Stimulated activated CD8-positive, alpha-beta memory T cell treated with anti-CD3 and anti-CD28 coated beads, Interleukin-12 subunit alpha, Interleukin-12 subunit beta, amount 100 ng/mL, for 24 hours (primary cell): Measurements from ENCODE around the gene FLRT1.
"Not testable (repeated sequence)": the region's sequence is repeated elsewhere in the genome, so short reads cannot be mapped to it uniquely, and the experiment has no call there.

Source experiments
- DNase-seq: peaks from one replicate; pipeline ENCODE4 v3.0.0-alpha.2; 2020; ENCODE audit errors: extremely low read depth

FLRT1 gene

DNA sequence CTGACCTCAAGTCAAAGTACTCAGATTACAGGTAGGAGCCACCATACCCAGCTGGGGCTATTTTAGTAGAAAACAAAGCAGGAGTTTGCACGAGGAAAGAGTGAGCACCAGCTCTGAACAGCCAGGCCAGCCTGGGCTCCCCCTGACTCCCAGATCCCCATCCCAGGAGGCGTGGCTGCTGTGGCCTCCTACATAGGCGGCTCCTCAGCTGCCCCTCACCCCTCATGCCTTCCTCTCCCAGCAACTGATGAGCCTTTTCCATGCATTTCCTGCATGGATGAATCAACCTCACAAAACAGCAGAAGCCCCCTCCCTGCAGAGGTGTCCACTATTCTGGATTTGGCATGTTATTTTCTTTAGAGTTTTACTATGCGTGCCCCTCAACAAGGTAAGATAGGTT lies 10.5 kb upstream of the FLRT1 start:
- DNase-seq = no peak

GRCh38 chr11:64026575-64027205 lies 9.0 kb upstream of the FLRT1 start:
- no peak for DNase-seq

DNA sequence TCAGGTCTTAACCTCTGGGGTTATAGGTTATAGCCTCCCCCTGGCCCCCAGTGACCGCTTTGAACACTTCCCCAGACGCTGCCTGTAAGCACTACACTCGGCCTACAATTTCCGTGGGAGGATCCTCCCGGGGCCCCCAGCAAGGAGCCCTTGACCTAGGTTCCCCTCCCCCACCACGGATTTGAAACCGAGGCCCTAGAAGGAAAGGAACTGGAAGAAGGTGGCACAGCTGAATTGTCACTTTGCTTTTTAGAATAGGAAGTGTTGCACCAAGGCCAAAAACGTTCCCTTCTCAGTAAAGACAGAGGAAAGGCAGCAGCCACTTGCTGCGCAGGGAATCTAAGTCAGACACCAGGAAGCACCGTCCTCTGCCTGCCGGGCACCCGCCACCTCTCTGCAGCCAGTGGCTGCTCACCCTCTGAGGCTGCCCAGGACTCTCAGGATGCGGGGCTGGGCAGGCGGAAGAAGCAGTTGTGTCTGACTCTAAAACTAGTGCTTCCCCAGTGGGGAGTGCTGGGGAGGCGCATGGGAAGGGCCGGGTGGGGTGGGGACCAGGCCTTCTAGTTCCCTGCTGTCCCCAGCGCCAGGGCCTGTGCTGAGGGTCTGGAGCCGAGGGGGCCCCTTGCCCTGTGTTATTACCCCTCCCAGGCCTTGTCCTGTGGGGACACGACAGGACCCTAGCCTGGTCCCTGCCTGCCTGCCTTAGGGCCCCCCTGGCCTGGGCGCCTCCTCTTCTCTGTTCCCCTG lies 7.9 kb upstream of the FLRT1 start:
- DNase-seq = no peak

DNA sequence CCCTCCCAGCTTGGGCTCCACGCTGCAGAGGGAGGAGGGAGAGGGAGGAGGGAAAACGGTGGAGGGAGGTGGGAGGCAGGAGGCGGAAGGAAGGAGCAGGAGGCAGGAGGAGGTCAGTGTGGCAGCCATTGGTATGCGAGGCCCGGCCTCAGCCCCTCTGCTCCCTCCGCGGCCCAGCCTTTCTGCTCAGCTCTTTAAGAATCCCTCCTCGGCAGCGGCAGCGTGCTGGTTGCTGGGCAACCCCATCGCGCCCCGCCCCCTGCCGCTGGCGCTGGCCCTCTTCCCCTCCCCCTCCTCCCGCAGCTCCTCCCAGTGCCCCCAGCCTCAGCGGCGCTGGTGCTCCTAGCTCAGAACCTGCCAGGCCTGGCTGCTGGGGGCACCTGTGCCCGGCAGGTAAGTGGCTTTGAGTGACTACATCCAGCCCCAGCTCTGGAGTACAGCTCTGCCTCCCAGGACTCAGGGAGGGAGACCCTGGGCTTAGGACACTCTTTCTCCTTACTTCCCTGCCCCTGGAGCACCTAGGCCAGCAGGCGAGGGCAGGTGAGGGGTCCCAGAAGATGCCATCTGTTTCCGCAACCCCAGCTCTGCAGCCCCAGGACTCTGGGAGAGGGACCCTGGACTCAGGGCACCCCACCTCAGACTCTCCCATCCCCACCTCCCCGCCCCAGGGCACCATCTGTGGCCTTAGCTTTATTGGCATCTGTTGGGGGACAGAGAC lies 7.2 kb upstream of the FLRT1 start:
- DNase-seq = no peak

- no peak for DNase-seq
Observed at GRCh38 chr11:64029773-64030172, 6.0 kb upstream of the FLRT1 start.

- no peak for DNase-seq
Observed at GRCh38 chr11:64031001-64031400, 4.7 kb upstream of the FLRT1 start.

DNA sequence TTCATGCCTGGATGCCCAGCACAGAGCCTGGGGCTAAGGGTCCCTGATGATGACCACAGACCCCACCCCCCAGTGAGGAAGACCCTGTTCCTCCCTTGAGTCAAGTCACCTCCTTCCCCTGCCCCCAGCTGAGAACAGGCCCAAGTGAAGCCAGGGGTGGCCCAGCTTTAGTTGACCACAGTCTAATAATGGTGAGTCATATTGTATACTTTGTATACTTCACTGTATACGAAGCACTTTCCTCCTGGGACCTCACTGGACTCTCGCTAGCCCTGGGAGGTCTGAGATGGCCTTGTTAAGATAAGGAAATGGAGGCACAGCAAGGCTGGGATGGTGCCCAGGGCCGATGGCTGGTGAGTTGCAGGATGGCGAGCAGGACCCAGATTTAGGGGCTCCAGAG lies 3.7 kb upstream of the FLRT1 start:
- no peak for DNase-seq

DNA sequence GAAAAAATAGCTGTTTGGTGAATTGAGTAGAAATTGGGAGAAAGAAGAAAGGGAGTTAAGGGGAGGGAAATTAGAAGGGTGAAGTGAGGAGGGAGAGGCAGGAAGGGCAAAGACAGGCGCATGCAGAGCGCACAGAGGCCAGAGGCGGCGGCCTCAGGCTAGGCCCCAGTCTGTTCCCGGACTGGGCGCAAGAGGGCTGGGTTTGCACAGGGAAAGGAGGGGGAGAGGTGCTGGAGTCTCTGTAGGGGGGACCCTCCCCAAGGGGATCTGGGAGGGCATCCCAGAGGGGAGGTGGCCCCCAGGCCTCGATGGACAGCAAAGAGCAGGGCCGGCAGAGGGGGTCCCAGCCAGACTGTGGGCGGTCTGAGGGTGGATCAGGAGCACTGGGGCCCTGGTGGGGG lies 1.3 kb upstream of the FLRT1 start:
- no peak for DNase-seq

DNA sequence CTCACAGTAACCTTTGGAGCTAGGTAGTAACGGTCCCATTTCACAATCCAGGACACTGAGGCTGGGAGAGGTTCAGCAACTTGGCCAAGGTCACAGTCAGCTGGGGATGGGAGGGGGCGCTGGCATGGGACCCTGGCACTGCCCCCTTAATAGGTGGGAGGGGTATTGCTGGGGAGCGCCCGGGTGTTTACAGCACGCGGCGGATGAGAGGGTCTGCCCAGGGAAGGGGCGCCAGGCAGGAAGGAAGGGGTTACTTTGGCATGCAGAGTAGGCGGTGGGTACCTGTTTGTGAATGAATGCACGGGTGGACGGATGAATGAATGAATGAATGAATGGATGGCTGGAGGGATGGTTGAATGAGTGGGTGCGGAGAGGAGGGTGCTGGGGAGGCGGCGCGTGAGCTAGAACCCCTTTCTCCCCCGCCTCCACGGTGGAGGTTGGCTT lies 628 bp upstream of the FLRT1 start:
- no peak for DNase-seq

- DNase-seq = no peak
Observed at GRCh38 chr11:64036087-64037026, 626 bp downstream of the FLRT1 start.

DNA sequence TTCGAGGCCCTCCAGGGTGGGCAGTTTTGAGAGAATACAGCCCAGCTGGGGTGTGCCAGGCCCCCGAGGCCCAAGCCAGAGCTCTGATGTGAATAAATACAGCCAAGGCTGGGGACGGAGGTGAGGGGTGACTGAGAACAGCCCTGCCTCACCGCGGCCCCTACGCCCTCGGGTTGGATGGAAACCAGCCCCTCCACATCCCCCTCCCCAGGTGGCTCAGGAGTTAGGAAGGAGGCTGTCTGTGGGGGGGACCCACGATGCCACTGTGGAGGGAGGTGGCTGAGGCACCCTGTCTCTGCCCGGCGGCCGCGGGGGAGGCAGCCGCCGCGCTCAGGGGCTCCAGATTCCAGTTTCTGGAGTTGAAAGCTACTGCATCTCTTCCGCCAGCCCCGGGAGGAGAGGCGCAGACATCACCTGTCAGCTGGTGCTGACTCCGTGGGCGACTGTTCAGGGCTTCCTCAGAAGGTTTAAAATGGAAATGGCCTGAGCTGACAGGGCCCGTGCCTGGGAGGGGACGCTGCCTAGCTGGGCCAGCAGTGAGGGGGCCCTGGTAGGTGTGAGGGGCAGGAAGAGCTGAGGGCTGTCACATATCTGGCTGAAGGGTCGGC lies 1.4 kb downstream of the FLRT1 start:
- DNase-seq = no peak

GRCh38 chr11:64038500-64038899 lies 2.8 kb downstream of the FLRT1 start:
- no peak for DNase-seq

DNA sequence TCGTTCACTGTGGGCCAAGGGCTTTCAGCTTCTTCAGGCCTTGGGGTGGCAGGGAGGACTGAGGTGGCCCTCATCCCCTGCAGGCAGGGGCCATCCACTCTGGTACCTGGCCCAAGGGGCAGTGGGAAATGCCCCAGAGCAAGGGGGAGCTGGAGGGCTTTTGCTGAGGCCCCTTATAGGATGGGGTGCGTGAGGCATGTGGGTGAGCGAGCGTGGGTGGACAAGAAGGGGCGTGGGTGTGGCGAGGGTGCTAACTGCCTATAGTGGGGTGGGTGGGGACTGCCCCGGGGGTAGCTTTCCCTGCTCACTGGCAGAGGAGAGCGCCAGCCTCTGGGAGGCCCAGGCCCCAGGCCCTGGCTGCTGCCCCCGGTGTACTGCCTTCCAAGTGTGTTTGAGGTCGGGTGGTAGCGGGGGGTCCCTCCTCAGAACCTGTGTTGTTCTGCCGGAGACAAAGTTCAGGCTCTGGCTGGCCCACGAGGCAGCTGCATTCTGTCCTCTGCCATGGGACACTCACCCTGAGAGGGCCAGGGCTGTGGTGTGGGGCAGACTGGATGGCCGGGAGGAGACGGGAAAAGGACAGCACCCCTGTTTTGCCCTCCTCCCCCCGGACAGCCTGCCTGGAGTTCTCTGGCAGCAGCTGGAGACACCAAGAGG lies 3.4 kb downstream of the FLRT1 start:
- DNase-seq = no peak

GRCh38 chr11:64040684-64041322 lies 5.1 kb downstream of the FLRT1 start:
- no peak for DNase-seq

DNA sequence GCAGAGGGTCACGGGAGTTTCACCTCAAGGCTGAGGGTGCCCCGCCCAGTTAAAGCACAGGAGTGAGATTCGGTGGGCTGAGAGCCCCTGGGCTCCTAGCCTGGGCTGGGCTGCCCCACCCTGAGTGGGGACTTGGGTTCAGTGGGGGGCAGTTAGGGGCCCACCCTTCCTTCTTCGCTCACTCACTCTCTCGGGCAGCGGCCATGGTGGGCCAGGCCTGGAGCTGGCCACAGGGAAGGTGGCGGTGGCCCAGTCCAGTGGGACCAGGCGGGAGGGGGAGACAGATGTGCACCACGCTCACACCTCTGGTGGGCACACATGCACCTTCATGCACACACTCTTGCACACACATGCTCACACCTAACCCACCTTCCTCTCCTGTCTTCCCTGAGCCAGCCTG lies 6.1 kb downstream of the FLRT1 start:
- DNase-seq = no peak

- no peak for DNase-seq
Observed at GRCh38 chr11:64042301-64042700, 6.6 kb downstream of the FLRT1 start.

DNA sequence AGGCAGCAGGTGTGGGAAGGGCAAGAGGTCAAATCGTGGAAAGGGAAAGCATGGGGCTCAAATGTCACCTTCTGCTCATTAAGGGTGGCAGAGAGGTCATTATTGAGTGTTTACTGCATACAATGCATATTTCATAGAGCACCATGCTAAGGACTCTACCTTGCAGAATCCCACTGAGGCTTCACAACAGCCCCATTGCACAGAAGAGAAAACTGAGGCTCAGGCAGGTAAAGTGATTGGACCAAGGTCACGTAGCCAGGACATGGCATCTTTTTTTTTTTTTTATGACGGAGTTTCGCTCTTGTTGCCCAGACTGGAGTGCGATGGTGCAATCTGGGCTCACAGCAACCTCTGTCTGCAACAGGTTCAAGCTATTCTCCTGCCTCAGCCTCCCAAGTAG lies 7.8 kb downstream of the FLRT1 start:
- DNase-seq = no peak

- DNase-seq = no peak
Observed at GRCh38 chr11:64044730-64045393, 9.1 kb downstream of the FLRT1 start.

- no peak for DNase-seq
Observed at GRCh38 chr11:64045700-64046099, 10.0 kb downstream of the FLRT1 start.

DNA sequence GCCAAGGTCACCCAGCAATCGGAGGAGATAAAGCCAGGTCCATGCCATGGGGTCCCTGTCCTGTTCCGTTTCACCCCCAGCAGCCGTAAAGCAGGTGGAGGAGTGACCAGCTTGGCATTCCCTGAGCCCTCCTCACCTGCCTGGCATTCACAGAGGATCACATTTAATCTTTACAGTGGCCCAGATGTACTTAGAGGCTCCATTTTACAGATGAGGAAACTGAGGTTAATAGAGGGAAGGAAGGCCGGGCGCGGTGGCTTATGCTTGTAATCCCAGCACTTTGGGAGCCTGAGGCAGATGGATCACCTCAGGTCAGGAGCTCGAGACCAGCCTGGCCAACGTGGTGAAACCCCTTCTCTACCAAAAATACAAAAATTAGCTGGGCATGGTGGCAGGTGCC lies 11.6 kb downstream of the FLRT1 start:
- not testable (repeated sequence) for DNase-seq
